Cardiac fibroblast (primary cell): Measurements from ENCODE around the gene GGT6.

Source experiments
- DNase-seq, 2 donors: peaks; one replicate each; pipeline versions ENCODE4 v3.0.0 to v3.0.0-alpha.2; 2010; ENCODE audit warnings: low read depth in 2 of 2
- H3K4me3 ChIP-seq, 2 donors: replicated peaks in 1 of 2; 1 replicate in 1 of 2; 2 replicates in 1 of 2; pipeline ENCODE4 v1.5.1; 2011; ENCODE audit warnings: low read depth in 2 of 2, low read length in 2 of 2, mild to moderate bottlenecking in 2 of 2, moderate library complexity in 1 of 2
- CTCF ChIP-seq: IDR thresholded peaks from one replicate; pipeline ENCODE4 v1.5.1; 2011; ENCODE audit warnings: low read depth, mild to moderate bottlenecking, low read length, inconsistent platforms

GGT6 gene

GRCh38 chr17:4539025-4539424 is 21.4 kb downstream of the GGT6 start:
- no peak for TF ChIP-seq CTCF
- DNase-seq: no peak
- H3K4me3 ChIP-seq: no peak overlapping the region

- H3K4me3 ChIP-seq: no peak overlapping the region
- no peak for TF ChIP-seq CTCF
- DNase-seq: no peak
Measured at GRCh38 chr17:4538236-4539002, 22.0 kb downstream of the GGT6 start.

- no peak for DNase-seq
- H3K4me3 ChIP-seq: no peak overlapping the region
Measured at GRCh38 chr17:4537451-4538235, 22.7 kb downstream of the GGT6 start.

GRCh38 chr17:4536742-4537411 is 23.5 kb downstream of the GGT6 start:
- TF ChIP-seq CTCF: no peak
- no peak overlapping the region for H3K4me3 ChIP-seq
- DNase-seq: peak; percentile 75 to 77

More at GRCh38 chr17:4537451-4538235, 22.7 kb downstream of the GGT6 start:
- TF ChIP-seq CTCF: no peak

GRCh38 chr17:4536259-4536741 is 24.1 kb downstream of the GGT6 start:
- peak in 1 of 2 donors; percentile 19 for DNase-seq
- no peak overlapping the region for H3K4me3 ChIP-seq
- no peak for TF ChIP-seq CTCF

DNA sequence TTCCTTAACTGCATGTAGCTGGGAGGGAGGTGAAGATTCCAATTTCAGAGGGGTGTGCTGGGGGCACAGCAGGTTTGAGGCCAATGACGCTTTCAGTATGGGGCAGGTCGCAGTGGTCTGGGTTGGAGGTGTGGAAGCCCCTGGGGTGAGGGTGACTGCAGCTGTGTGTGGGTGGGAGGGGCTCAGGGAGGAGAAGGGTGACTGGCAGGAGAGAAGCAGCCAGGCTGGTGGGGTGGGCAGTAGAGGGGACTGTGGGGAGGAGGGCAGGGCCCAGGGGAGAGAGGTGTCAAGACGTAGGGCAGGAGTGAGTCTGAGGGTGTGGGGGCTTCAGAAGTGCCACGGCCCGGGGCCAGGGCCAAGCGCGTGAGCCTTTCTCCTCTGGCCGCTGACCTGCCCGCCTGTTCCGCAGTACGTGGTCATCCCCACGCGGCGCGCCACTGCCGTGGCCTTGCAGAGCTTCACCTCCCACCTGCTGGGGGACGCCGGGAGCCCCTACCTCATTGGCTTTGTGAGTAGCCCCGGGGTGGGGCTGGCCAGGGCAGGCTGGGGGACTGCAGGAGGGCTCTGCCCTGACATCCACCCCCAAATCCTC is 24.6 kb downstream of the GGT6 start:
- TF ChIP-seq CTCF: no peak
- no peak overlapping the region for H3K4me3 ChIP-seq
- DNase-seq: no peak
